ENCODE measurements around the gene PTPRQ.

The PTPRQ gene

GRCh38 chr12:80443974-80444666 lies at the start of gene PTPRQ:
TSS of gene PTPRQ (plus strand) at chr12:80444235. CDS start at chr12:80444346, 111 bp downstream.
- no peak within 1 kb of the TSS for H3K4me3 ChIP-seq (ENCODE audit: low read depth, low read length)
- TF ChIP-seq CTCF (IDR thresholded peaks at IDR 0.05; ENCODE audit: low read depth, low read length) = no peak

GRCh38 chr12:80400571-80400991 lies 43.5 kb upstream of the PTPRQ start:
- peak overlapping the region; percentile 47 for H3K4me3 ChIP-seq (ENCODE audit: low read depth, low read length)
- no peak for TF ChIP-seq CTCF (IDR thresholded peaks at IDR 0.05; ENCODE audit: low read depth, low read length)

- TF ChIP-seq CTCF (IDR thresholded peaks at IDR 0.05; ENCODE audit: low read depth, low read length) = no peak
- peak overlapping the region; percentile 47 for H3K4me3 ChIP-seq (ENCODE audit: low read depth, low read length)
Measured at GRCh38 chr12:80401191-80401590, 42.8 kb upstream of the PTPRQ start.

- H3K4me3 ChIP-seq (ENCODE audit: low read depth, low read length) = no peak overlapping the region
- TF ChIP-seq CTCF (IDR thresholded peaks at IDR 0.05; ENCODE audit: low read depth, low read length) = no peak
Measured at GRCh38 chr12:80404629-80405028, 39.4 kb upstream of the PTPRQ start.

GRCh38 chr12:80406253-80406652 lies 37.8 kb upstream of the PTPRQ start:
- H3K4me3 ChIP-seq (ENCODE audit: low read depth, low read length) = no peak overlapping the region
- no peak for TF ChIP-seq CTCF (IDR thresholded peaks at IDR 0.05; ENCODE audit: low read depth, low read length)

GRCh38 chr12:80411787-80412186 lies 32.2 kb upstream of the PTPRQ start:
- no peak for TF ChIP-seq CTCF (IDR thresholded peaks at IDR 0.05; ENCODE audit: low read depth, low read length)
- H3K4me3 ChIP-seq (ENCODE audit: low read depth, low read length) = no peak overlapping the region

GRCh38 chr12:80412343-80412953 lies 31.6 kb upstream of the PTPRQ start:
- TF ChIP-seq CTCF (IDR thresholded peaks at IDR 0.05; ENCODE audit: low read depth, low read length) = 0 out of 2 replicates have a peak, but pooled peaks have one; percentile 25
- H3K4me3 ChIP-seq (ENCODE audit: low read depth, low read length) = no peak overlapping the region

Measured in WI38 (cell line).